GM19468 (cell line): ENCODE results near the gene SYT4.

Source experiments
- ATAC-seq: cut with Tn5 transposase; IDR thresholded peaks from one replicate; pipeline ENCODE4 v1.9.1; 2021; ENCODE audit warnings: mild to moderate bottlenecking, moderate library complexity, moderate number of reproducible peaks; ENCODE audit not compliant: unreplicated experiment; ENCODE audit errors: extremely low read depth

SYT4 gene

DNA sequence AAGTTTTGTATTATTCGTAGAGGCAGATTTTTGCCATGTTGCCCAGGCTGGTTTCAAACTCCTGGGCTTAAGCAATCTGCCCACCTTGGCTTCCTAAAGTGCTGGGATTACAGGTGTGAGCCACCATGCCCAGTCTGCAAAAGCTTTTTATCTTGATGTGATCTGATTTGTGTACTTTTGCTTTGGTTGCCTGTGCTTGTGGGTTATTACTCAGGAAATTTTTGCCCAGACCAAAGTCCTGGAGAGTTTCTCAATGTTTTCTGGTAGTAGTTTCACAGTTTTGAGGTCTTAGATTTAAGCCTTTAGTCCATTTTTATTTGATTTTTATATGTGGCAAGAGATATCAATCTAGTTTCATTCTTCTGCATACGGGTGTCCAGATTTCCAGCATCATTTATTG, 42.4 kb downstream of the SYT4 start:
- no peak for ATAC-seq

DNA sequence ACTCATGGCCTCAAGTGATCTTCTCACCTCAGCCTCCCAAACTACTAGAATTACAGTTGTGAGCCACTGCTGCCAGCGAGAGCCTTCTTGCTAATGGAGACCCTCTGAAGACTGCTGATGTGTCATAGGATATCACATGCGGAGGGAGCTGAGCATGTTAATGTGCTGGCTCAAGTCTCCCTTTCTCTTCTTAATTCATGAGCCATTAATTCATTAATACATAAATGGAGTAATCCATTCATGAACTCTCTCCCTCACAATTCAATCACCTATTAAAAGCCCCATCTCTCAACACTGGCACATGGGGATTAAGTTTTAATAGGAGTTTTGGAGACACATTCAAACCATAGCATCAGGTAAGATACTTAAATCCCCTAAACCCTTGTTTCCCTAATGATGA, 54.8 kb downstream of the SYT4 start:
- no peak for ATAC-seq

DNA sequence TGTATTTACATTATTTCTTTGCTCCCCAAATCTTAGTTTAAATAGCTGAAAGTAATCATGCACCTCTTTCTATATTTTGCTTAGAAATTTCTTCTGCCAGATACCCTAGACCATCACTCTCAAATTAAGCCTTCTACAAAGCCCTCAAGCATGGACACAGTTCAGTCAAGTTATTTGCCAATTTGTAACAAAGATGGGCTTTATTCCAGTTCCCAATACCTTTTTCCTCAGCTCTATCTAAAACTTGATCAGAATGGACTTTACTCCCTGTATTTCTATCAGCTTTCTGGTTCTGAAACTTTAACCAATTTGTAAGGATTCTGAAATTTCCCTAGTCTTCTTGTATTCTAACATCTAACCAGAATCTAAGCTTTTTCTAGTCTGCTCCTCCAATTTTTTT, 56.6 kb downstream of the SYT4 start:
- no peak for ATAC-seq
